Parathyroid adenoma (tissue), 2 donors: ENCODE data around the gene SHROOM3.

Experiments used
- H2AFZ ChIP-seq: fragments of 300-600 bp; sonication (generic); one replicate; pipeline ENCODE4 v1.7.0; 2017; ENCODE audit warnings: antibody characterized with exemption, mild to moderate bottlenecking
- H3K27ac ChIP-seq: fragments of 300-600 bp; sonication (generic); one replicate; pipeline ENCODE4 v1.7.0; 2017
- H3K27me3 ChIP-seq: fragments of 300-600 bp; sonication (generic); one replicate; pipeline ENCODE4 v1.7.0; 2017; ENCODE audit warnings: low read length; ENCODE audit not compliant: control insufficient read depth, insufficient read depth
- H3K36me3 ChIP-seq: fragments of 300-600 bp; sonication (generic); one replicate; pipeline ENCODE4 v1.7.0; 2017; ENCODE audit warnings: low read length; ENCODE audit not compliant: control insufficient read depth, insufficient read depth
- H3K4me1 ChIP-seq: fragments of 300-600 bp; sonication (generic); one replicate; pipeline ENCODE4 v1.7.0; 2017; ENCODE audit warnings: control low read depth
- H3K4me2 ChIP-seq: fragments of 300-600 bp; sonication (generic); one replicate; pipeline ENCODE4 v1.7.0; 2017; ENCODE audit warnings: low read length
- H3K4me3 ChIP-seq: fragments of 300-600 bp; sonication (generic); one replicate; pipeline ENCODE4 v1.7.0; 2017; ENCODE audit warnings: low read depth, low read length
- H3K79me2 ChIP-seq: fragments of 300-600 bp; sonication (generic); one replicate; pipeline ENCODE4 v1.7.0; 2017; ENCODE audit warnings: control low read depth
- H3K9ac ChIP-seq: fragments of 300-600 bp; sonication (generic); one replicate; pipeline ENCODE4 v1.7.0; 2017; ENCODE audit warnings: mild to moderate bottlenecking
- H3K9me3 ChIP-seq: fragments of 300-600 bp; sonication (generic); one replicate; pipeline ENCODE4 v1.7.0; 2017; ENCODE audit warnings: low read length; ENCODE audit not compliant: control insufficient read depth
- CTCF ChIP-seq: fragments of 300-600 bp; sonication (generic); IDR thresholded peaks from one replicate; pipeline ENCODE4 v1.7.0; 2017; ENCODE audit warnings: antibody characterized with exemption, mild to moderate bottlenecking
- donor health status: primary hyperparathyroidism.

SHROOM3 gene

GRCh38 chr4:76582817-76583087, 147.7 kb downstream of the SHROOM3 start:
- Histone ChIP-seq H2AFZ (no peak overlapping the region), H3K4me1 (no peaks in the 10 kb centered on the region), H3K79me2 (no peaks in the 10 kb centered on the region), H3K36me3 (no peaks in the 10 kb centered on the region), H3K4me3 (no peak overlapping the region), H3K27ac (no peak overlapping the region), H3K27me3 (no peaks in the 10 kb centered on the region), H3K9me3 (no peaks in the 10 kb centered on the region), H3K4me2 (no peak overlapping the region), H3K9ac (no peak overlapping the region)
- TF ChIP-seq CTCF = no peak

GRCh38 chr4:76584241-76585152, 149.5 kb downstream of the SHROOM3 start:
- H3K4me3 ChIP-seq = no peak overlapping the region
- no peak overlapping the region for H3K4me2 ChIP-seq
- H3K9ac ChIP-seq = no peak overlapping the region
- no peak for TF ChIP-seq CTCF
- no peaks in the 10 kb centered on the region for H3K79me2 ChIP-seq
- no peaks in the 10 kb centered on the region for H3K27me3 ChIP-seq
- H3K9me3 ChIP-seq = no peaks in the 10 kb centered on the region
- H2AFZ ChIP-seq = no peak overlapping the region
- H3K27ac ChIP-seq = no peak overlapping the region
- peaks cover under 1% of the 10 kb centered on the region for H3K4me1 ChIP-seq
- no peaks in the 10 kb centered on the region for H3K36me3 ChIP-seq

- peak overlapping the region; percentile 57 for H3K4me2 ChIP-seq
- no peak overlapping the region for H3K9ac ChIP-seq
- no peaks in the 10 kb centered on the region for H3K9me3 ChIP-seq
- H3K27ac ChIP-seq = no peak overlapping the region
- H3K36me3 ChIP-seq = no peaks in the 10 kb centered on the region
- H3K79me2 ChIP-seq = no peaks in the 10 kb centered on the region
- TF ChIP-seq CTCF = no peak
- peak overlapping the region; percentile 48 for H3K4me3 ChIP-seq
- no peaks in the 10 kb centered on the region for H3K27me3 ChIP-seq
- H3K4me1 ChIP-seq = peaks cover 6% of the 10 kb centered on the region
- peak overlapping the region; percentile 83 for H2AFZ ChIP-seq
Measured at GRCh38 chr4:76585272-76585671, 150.2 kb downstream of the SHROOM3 start.

GRCh38 chr4:76585897-76586360, 150.9 kb downstream of the SHROOM3 start:
- Histone ChIP-seq H3K36me3 (no peaks in the 10 kb centered on the region), H3K9me3 (no peaks in the 10 kb centered on the region), H3K27me3 (no peaks in the 10 kb centered on the region), H3K79me2 (no peaks in the 10 kb centered on the region), H3K4me2 (peak overlapping the region; percentile 57), H3K9ac (no peak overlapping the region), H3K4me1 (peaks cover 6% of the 10 kb centered on the region), H2AFZ (peak overlapping the region; percentile 83), H3K4me3 (peak overlapping the region; percentile 48), H3K27ac (peak overlapping the region; percentile 75)
- peak; percentile 18 for TF ChIP-seq CTCF

GRCh38 chr4:76588274-76588673, 153.2 kb downstream of the SHROOM3 start:
- Histone ChIP-seq H3K4me2 (no peak overlapping the region), H3K79me2 (no peaks in the 10 kb centered on the region), H3K9ac (no peak overlapping the region), H2AFZ (no peak overlapping the region), H3K9me3 (no peaks in the 10 kb centered on the region), H3K27me3 (no peaks in the 10 kb centered on the region), H3K4me3 (no peak overlapping the region), H3K4me1 (peaks cover 6% of the 10 kb centered on the region), H3K36me3 (no peaks in the 10 kb centered on the region), H3K27ac (no peak overlapping the region)
- no peak for TF ChIP-seq CTCF
